GM10266 (cell line): Measurements from ENCODE around the gene PDZK1.

Experiments used
- DNase-seq: peaks from one replicate; pipeline ENCODE4 v3.0.0; 2012; ENCODE audit errors: extremely low spot score
- TF ChIP-seq, protein P1 (sequence below): IDR thresholded peaks from 2 replicates; pipeline ENCODE4 v1.5.1; 2012; ENCODE audit warnings: mild to moderate bottlenecking, low read depth; ENCODE audit not compliant: control insufficient read depth, insufficient read depth; ENCODE audit errors: missing control alignments

PDZK1 gene

DNA sequence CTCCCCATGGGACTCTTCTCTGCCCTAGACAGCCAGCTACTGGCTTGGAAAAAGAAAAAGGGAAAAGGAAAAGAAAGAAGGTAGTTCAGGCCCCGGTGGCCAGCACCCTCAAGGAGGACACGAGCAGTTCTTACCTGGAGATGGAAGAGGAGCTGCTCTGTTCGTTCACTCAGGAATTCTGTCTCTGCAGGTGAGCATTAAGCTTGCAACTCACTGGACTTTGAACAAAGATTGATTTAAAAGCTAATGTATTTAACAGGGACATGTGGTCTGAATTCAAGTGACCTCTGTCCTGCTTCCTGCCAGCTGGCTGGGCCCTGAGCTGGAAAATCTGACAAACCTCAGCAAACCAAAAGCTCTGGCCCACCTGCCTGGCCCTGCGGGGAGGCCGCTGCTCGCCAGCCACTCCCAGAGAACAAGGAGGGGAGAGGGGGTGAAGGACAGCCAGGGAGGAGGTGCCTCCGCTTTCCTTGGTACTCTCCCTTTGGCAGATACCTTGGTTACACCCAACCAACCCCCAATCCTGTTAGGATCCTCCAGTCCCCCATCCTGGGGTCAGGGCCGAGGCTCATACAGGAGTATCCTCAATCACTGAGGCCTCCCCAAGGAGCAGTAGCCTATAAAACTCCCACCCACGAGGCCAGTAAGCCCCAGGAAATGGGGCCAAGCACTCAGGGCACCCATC lies at the start of gene PDZK1:
Gene PDZK1, minus strand, starts transcription at position 186 of the 685 bp plus-strand sequence. CDS start 19,347 bp downstream, outside the sequence.
- DNase-seq, result no peak
- TF ChIP-seq, protein P1, sequence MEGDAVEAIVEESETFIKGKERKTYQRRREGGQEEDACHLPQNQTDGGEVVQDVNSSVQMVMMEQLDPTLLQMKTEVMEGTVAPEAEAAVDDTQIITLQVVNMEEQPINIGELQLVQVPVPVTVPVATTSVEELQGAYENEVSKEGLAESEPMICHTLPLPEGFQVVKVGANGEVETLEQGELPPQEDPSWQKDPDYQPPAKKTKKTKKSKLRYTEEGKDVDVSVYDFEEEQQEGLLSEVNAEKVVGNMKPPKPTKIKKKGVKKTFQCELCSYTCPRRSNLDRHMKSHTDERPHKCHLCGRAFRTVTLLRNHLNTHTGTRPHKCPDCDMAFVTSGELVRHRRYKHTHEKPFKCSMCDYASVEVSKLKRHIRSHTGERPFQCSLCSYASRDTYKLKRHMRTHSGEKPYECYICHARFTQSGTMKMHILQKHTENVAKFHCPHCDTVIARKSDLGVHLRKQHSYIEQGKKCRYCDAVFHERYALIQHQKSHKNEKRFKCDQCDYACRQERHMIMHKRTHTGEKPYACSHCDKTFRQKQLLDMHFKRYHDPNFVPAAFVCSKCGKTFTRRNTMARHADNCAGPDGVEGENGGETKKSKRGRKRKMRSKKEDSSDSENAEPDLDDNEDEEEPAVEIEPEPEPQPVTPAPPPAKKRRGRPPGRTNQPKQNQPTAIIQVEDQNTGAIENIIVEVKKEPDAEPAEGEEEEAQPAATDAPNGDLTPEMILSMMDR, result no peak

DNA sequence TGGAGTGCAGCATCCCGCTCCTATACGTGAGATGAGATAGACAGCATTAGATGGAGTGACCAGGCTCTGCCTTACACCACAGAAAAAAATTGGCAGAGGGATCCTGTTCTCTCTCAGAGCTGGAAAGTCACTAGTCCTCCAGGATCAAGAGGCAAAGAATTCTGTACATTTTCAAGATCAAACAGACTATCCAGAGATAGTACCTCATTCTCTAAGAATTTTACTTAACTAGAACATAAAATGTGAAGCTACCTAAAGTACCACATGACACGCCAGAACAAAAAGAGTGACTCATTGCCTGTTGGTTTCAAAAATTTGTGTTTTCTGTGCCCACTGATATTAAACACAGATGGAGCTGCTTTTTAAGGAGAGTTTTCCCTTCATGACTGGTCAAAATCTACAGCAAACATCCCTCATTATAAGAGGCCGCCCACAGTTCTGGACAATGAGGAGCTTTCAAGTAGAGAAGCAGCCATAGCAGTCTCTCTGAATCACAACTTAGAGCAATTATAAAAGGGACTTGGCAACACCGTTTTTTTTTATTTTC lies 44.4 kb upstream of the PDZK1 start:
- TF ChIP-seq, protein P1, result no peak
- no peak for DNase-seq

DNA sequence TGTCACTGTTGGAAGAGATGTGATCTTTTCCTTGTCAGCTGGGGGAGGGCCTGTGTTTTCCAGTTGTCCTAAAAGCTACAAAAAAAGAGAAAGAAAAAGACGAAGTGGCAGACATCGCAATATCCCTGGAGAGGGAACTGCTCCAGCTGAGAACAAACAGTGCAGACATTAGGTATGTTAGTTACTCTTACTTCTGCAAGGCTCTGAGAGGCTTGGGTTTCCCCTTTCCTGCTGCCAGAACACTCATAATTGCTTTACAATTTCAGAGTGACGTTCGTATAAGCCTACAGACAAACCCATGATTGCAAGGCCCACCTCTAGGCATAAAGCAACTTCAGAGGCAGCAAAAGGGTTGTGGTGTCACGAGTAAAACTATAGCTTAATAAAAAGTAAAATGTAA lies 43.3 kb upstream of the PDZK1 start:
- TF ChIP-seq, protein P1, result no peak
- DNase-seq, result no peak

DNA sequence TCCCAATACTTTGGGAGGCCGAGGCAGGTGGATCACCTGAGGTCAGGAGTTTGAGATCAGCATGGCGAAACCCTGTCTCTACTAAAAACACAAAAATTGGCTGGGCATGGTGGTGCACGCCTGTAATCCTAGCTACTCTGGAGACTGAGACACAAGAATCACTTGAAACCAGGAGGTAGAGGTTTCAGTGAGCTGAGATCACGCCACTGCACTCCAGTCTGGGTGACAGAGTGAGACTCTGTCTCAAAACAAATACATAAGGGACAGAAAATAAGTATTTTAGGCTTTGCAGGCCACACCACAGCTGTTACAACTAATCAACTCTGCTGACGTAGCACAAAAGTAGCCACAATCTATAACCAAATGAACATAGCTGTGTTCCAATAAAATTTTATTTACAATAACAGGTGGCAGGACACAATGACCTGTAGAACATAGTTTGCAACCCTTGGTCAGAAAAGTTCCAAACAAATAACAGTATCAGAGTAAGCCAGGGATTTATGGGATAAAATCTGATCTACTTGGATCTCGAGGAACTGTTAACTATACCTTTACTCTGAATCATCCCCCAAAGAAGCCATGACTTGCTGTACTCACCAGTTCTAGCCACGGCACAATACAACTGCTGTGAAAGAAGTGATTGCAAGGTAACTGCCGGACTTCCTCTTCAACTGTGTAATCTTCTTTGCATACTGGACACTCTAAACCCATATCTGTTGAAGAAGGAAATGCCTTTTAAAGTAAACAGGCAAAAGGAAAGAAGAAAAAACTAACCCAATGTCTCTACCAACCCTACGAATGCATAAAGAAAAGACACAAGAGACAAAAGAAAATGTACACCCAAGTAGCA lies 40.5 kb upstream of the PDZK1 start:
- TF ChIP-seq, protein P1, result no peak

DNA sequence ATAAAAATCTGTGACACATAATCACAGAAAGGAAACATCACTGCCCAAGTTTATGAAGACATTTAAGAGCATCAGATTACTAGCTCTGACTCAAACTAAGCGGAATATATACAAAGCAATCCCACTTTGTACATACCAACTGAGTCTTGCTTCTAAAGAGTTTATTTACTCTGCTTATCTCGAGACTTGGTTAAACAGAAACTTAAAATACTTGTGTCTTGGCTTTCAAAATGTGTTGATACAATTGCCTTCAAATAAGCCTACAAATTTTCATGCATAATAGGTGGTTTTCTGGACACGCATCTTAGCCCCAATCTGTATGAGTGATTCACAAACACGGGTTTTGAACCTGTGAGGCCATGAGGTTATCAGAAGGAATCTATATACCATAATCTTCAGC lies 33.1 kb upstream of the PDZK1 start:
- TF ChIP-seq, protein P1, result no peak

More for the DNA sequence above, 40.5 kb upstream of the PDZK1 start:
- DNase-seq, result no peak

DNA sequence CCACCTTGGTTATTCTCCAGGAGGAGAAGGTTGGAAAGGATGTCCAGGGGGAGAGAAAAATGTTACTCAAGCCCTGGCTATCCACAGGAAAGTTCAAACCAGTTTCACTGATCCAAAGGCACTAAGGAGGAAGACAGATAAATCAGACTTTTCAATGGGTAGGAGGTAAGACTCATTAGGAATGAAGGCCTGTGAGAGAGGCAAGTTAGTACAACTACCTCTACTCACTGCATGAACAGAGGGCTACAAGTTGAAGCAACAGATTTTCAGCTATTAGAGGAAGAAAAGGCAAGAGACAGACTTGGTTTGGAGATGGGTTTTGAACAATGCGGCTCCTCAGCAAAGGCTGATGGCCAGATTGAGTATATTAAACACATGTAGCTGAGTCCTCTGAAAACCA lies 29.0 kb upstream of the PDZK1 start:
- TF ChIP-seq, protein P1, result no peak
- no peak for DNase-seq

More for the DNA sequence above, 33.1 kb upstream of the PDZK1 start:
- no peak for DNase-seq

DNA sequence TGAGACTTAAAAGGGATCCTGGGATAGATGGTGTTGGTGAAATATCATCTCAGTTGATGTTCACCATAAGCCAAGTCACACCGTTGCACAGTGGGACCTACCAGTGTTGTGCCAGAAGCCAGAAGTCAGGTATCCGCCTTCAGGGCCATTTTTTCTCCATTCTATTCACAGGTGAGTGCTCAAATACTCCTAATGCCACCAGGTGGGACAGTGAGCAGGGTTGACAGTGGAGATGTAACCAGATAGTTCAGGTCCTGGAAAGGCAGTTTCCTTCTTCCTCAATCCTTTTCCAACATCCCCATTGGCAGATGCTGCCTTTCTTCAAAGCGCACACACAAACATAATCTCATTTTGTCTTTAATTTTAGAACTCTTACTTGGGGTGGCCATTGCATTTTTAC lies 23.7 kb upstream of the PDZK1 start:
- no peak for DNase-seq
- TF ChIP-seq, protein P1, result no peak
